ENCODE data around the gene SH3YL1.

Gene SH3YL1

GRCh38 chr2:211486-212184 is 52.2 kb downstream of the SH3YL1 start:
- no peak for DNase-seq

GRCh38 chr2:210660-211059 is 53.2 kb downstream of the SH3YL1 start:
- DNase-seq: no peak

- DNase-seq: no peak
These were observed 54.4 kb downstream of the SH3YL1 start for GRCh38 chr2:209470-209869.

- no peak for DNase-seq
These were observed 55.5 kb downstream of the SH3YL1 start for GRCh38 chr2:208335-208734.

- no peak for DNase-seq
These were observed 59.8 kb downstream of the SH3YL1 start for GRCh38 chr2:203984-204383.

GRCh38 chr2:203401-203800 is 60.4 kb downstream of the SH3YL1 start:
- DNase-seq: no peak

- DNase-seq: no peak
These were observed 60.9 kb downstream of the SH3YL1 start for GRCh38 chr2:202945-203344.

- no peak for DNase-seq
These were observed 62.0 kb downstream of the SH3YL1 start for GRCh38 chr2:201648-202433.

- DNase-seq: no peak
These were observed 64.5 kb downstream of the SH3YL1 start for GRCh38 chr2:199041-199966.

GRCh38 chr2:196406-196805 is 67.4 kb downstream of the SH3YL1 start:
- DNase-seq: no peak

- no peak for DNase-seq
These were observed 67.9 kb downstream of the SH3YL1 start for GRCh38 chr2:195932-196331.

- no peak for DNase-seq
These were observed 70.6 kb downstream of the SH3YL1 start for GRCh38 chr2:193141-193671.

GRCh38 chr2:191311-192190 is 72.3 kb downstream of the SH3YL1 start:
- DNase-seq: no peak

GRCh38 chr2:187825-188224 is 76.0 kb downstream of the SH3YL1 start:
- no peak for DNase-seq

GRCh38 chr2:185221-185620 is 78.6 kb downstream of the SH3YL1 start:
- no peak for DNase-seq

GRCh38 chr2:184695-185094 is 79.1 kb downstream of the SH3YL1 start:
- DNase-seq: no peak

- no peak for DNase-seq
These were observed 81.2 kb downstream of the SH3YL1 start for GRCh38 chr2:182509-183122.

GRCh38 chr2:180311-180710 is 83.5 kb downstream of the SH3YL1 start:
- DNase-seq: no peak

GRCh38 chr2:179886-180285 is 83.9 kb downstream of the SH3YL1 start:
- no peak for DNase-seq

- DNase-seq: no peak
These were observed 86.1 kb downstream of the SH3YL1 start for GRCh38 chr2:177733-178132.

GRCh38 chr2:176917-177316 is 86.9 kb downstream of the SH3YL1 start:
- DNase-seq: no peak
